ENCODE results near the gene PTPRN2. TPM values are rescaled to one million over a fixed set of nuclear protein-coding genes. Genes with fewer than 3 reads are reported as not detected.

Gene PTPRN2
- total and polyA plus RNA-seq, 2 of the 13 experiments (the other 11 are each of a cell fraction or from before 2014, with no cell fraction given), result 2.5 to 24.2 TPM

GRCh38 chr7:158501393-158502067 is 86.1 kb downstream of the PTPRN2 start:
- Histone ChIP-seq H3K4me3 (replicated peaks in 1 of 3; ENCODE audit: insufficient read depth in 1 of 3, low read depth in 2 of 3, low read length in 3 of 3) (no peak overlapping the region), H3K4me1 (ENCODE audit: insufficient read depth, low read length) (peaks cover 48% of the 10 kb centered on the region), H3K9ac (ENCODE audit: insufficient read depth, low read depth, low read length) (no peak overlapping the region), H3K4me2 (ENCODE audit: low read depth, low read length) (no peak overlapping the region), H3K27me3 (ENCODE audit: control insufficient read depth in 1 of 2, insufficient read depth in 2 of 2, low read length in 2 of 2) (no peaks in the 10 kb centered on the region), H3K9me3 (ENCODE audit: low read length) (no peaks in the 10 kb centered on the region; the same call in 1 of the 2 replicates), H4K20me1 (ENCODE audit: insufficient read depth, low read length) (peaks cover 20% of the 10 kb centered on the region), H3K36me3 (replicated peaks in 1 of 2; ENCODE audit: control insufficient read depth in 1 of 2, insufficient read depth in 2 of 2, low read length in 2 of 2) (no peaks in the 10 kb centered on the region; a peak in 1 of 5 replicates), H2AFZ (ENCODE audit: low read length) (no peak overlapping the region), H3K27ac (ENCODE audit: extremely low read length, insufficient read depth, low read length) (peak overlapping the region; percentile 15), H3K79me2 (ENCODE audit: insufficient read depth, low read length) (peaks cover 5% of the 10 kb centered on the region)
- in situ Hi-C loops (cut with HindIII; ENCODE audit: extremely low pct_ligation_motif_present, low pct_unique_long_range_greater_than_20kb) (no loop called here), intact Hi-C loops (cut with micrococcal nuclease; ENCODE audit: unreplicated experiment) (no loop called here)
- ChIA-PET CTCF (ENCODE audit: low intra/inter-chr PET ratio, low total read pairs) (no interaction called here), POLR2A (no interaction called here)
- TF ChIP-seq THAP7 (CRISPR knock-in tag; IDR thresholded peaks at IDR 0.05) (no peak), KDM4B (CRISPR knock-in tag; IDR thresholded peaks at IDR 0.05) (no peak), KLF6 (CRISPR knock-in tag; IDR thresholded peaks at IDR 0.05) (no peak), TFAP4 (IDR thresholded peaks at IDR 0.05; ENCODE audit: borderline replicate concordance, low read depth) (no peak)
- no TSS peak for BruUV-seq (replicated peaks)
- ATAC-seq (no peak; the same call in 2 of the 3 replicates), FAIRE-seq (no peak), DNase-seq (ENCODE audit: low spot score) (no peak)
- 97% methylated on average over 28 of the region's 28 CpGs for WGBS (ENCODE audit: low lambda C conversion rate)

- H3K36me3 ChIP-seq (replicated peaks in 1 of 2; ENCODE audit: control insufficient read depth in 1 of 2, insufficient read depth in 2 of 2, low read length in 2 of 2), result no peaks in the 10 kb centered on the region; a peak in 1 of 5 replicates
- H3K79me2 ChIP-seq (ENCODE audit: insufficient read depth, low read length), result peaks cover 5% of the 10 kb centered on the region
- in situ Hi-C loops (cut with HindIII; ENCODE audit: extremely low pct_ligation_motif_present, low pct_unique_long_range_greater_than_20kb) (no loop called here), intact Hi-C loops (cut with micrococcal nuclease; ENCODE audit: unreplicated experiment) (no loop called here)
- H2AFZ ChIP-seq (ENCODE audit: low read length), result no peak overlapping the region
- peak overlapping the region; percentile 14 for H3K27ac ChIP-seq (ENCODE audit: extremely low read length, insufficient read depth, low read length)
- no peak overlapping the region for H3K9ac ChIP-seq (ENCODE audit: insufficient read depth, low read depth, low read length)
- peaks cover 21% of the 10 kb centered on the region for H4K20me1 ChIP-seq (ENCODE audit: insufficient read depth, low read length)
- peaks cover 48% of the 10 kb centered on the region for H3K4me1 ChIP-seq (ENCODE audit: insufficient read depth, low read length)
- BruUV-seq (replicated peaks), result no TSS peak
- ATAC-seq, result peak; percentile 30
- H3K4me3 ChIP-seq (replicated peaks in 1 of 3; ENCODE audit: insufficient read depth in 1 of 3, low read depth in 2 of 3, low read length in 3 of 3), result no peak overlapping the region
- ChIA-PET CTCF (ENCODE audit: low intra/inter-chr PET ratio, low total read pairs) (no interaction called here), POLR2A (no interaction called here)
- H3K9me3 ChIP-seq (ENCODE audit: low read length), result no peaks in the 10 kb centered on the region
- H3K4me2 ChIP-seq (ENCODE audit: low read depth, low read length), result no peak overlapping the region
- no peak for DNase-seq (ENCODE audit: low spot score)
- no peaks in the 10 kb centered on the region for H3K27me3 ChIP-seq (ENCODE audit: control insufficient read depth in 1 of 2, insufficient read depth in 2 of 2, low read length in 2 of 2)
- WGBS (ENCODE audit: low lambda C conversion rate), result 78% methylated on average over 14 of the region's 29 CpGs
- FAIRE-seq, result no peak
- no peak for TF ChIP-seq GPBP1L1 (CRISPR knock-in tag; IDR thresholded peaks at IDR 0.05)
- TF ChIP-seq SALL1 (CRISPR knock-in tag; IDR thresholded peaks at IDR 0.05), result no peak; the same call in 1 of the 2 replicates
- no peak for TF ChIP-seq IKZF4 (CRISPR knock-in tag; IDR thresholded peaks at IDR 0.05; ENCODE audit: borderline replicate concordance, low read depth, not compliant biosample characterization)
- TF ChIP-seq SYNCRIP (IDR thresholded peaks at IDR 0.05; ENCODE audit: insufficient read depth, low read depth, low read length), result no peak
- TF ChIP-seq ZNF740 (CRISPR knock-in tag; IDR thresholded peaks at IDR 0.05), result no peak
- TF ChIP-seq E2F1 (CRISPR knock-in tag; IDR thresholded peaks at IDR 0.05), result no peak
- TF ChIP-seq MBNL3 (CRISPR knock-in tag; conservative IDR thresholded peaks at IDR 0.05), result no peak
These were observed 87.0 kb downstream of the PTPRN2 start for GRCh38 chr7:158500651-158501052.
